Colon (tissue), 2 donors: Measurements from ENCODE around the gene ATF5.
"Not testable (repeated sequence)": the region's sequence is repeated elsewhere in the genome, so short reads cannot be mapped to it uniquely, and the experiment has no call there.

ENCODE experiments used
- FAIRE-seq: peaks from 2 replicates; lab custom pipeline; 2012; peaks lifted over from hg19 to GRCh38; lab: Jason Lieb, UNC
- donor health status: control.
- donor health status: control.

The ATF5 gene

DNA sequence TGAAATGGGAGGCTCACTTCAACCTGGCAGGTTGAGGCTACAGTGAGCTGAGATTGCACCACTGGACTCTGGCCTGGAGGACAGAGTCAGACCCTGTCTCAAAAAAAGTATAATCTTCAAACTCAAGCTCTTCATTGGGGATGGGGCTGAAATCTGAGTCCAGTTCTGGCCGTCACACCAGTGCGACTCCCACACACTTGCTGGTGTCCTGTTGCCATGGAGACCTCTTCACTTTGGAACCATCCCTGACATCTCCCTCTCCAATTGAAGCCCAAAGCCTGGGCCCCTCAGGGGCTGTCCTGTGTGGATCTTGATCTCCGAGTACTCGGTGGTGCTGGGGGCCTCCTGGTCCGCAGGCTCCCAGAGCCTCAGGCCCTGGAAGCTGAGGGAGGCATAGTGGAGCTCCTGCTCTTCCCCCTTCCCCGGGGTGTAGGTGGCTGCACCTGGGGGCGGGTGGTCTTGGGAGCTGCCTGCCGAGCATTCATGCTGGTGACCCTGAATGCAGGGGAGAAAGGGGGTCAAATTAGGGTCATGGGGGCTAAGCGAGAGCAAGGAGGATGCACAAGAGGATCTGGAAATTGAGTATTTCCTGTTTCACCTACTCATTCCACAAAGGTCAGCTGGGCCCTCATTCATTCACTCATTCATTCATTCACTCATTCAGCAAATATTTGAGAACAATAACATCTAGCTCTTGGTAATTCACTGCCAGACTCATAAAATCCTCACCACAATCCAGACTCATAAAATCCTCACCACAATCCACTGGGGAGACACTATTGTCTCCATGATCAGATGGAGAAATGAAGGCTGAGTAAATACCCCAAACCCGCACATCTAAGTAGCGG, 21.0 kb downstream of the ATF5 start:
- FAIRE-seq: no peak

DNA sequence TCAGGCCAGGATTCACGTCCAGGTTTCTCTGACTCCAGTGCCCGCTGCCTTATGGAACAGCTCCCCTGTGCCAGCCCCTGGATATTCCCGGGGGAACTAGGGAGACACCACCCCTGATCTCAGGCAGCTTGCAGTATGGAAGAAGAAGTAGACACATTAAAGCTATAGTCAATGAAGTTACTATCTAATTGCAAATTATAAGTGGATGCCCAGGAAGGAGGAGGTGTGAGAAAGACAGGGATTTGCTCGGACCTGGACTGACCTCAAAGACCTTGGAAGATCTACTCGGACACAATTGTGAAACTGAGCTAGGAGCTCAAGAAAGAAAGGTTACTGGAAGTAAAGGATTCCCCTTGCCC, 21.6 kb downstream of the ATF5 start:
- FAIRE-seq: no peak

DNA sequence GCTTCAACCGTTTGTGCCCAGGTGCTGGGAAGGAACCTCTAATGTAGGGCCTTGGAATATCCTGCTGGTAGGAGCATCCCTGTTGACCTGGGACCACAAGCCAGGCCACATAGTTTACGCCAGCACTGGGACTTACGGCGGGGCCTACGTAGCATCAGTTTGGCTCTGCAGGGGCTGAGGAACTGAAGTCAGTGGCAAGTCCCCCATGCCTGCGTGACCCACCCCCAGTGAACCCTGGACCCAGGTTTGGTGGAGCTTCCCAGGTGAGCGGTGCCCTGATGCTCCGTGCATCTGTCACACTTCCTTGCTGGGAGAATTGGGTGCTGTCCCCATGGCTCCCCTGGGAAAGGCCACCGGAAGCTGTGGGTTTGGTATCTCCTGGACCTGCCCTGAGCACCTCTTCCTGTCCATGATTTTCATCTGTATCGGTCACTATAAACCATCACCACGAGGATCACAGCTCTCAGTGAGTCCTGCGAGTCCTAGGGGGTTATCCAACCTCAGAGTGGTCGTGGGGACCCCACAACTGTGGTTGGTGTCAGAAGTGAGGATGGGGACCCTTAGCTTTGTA, 22.0 kb downstream of the ATF5 start:
- FAIRE-seq: no peak

DNA sequence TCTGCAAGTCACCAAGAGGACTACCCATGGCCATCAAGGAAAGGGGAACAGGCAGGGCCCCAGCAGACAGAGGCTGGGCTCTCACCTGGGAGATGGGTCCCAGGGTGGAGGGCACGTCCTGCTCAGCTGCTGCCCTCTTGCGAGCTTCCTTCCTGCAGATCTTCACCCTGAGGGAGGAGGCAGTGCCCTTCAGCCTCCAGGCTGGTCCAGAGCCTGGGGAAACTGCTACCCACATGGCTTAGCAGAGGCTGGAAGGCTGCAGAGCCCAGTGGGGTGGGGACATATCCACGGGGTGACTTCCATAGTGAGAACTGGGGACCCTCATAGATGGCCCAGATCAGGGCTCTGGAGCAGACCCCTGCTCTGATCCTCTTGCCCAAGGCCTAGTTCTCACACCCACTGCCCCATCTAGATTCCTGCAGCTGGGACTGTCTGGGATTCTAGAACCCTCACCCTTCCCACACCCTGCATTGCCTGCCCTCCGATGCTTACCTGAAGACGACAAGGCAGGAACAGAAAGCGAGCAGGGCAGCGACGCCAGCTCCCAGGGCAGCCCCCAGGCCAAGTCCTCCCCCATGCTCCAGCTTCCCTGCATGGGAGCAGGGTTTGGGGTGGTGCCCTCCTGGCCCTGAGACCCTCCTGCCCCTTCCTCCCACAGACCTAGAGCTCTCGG, 22.9 kb downstream of the ATF5 start:
- no peak for FAIRE-seq

DNA sequence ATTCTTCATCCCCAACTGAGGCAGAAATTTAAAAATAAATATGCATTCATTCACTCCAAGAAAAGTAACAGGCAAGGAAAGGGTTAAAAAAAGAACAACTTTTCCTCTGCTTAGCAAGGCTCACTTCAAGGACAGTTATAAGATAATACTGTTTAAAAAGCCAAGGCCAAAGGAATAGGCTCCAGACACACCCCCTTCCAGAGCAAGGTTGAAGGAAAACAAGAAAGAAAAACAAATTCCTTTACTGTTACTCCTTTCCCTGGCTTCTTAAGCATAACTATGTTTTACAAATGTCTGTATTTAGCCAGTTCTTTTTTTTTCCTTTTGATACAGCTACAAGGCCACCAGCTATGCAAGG, 23.5 kb downstream of the ATF5 start:
- no peak for FAIRE-seq

DNA sequence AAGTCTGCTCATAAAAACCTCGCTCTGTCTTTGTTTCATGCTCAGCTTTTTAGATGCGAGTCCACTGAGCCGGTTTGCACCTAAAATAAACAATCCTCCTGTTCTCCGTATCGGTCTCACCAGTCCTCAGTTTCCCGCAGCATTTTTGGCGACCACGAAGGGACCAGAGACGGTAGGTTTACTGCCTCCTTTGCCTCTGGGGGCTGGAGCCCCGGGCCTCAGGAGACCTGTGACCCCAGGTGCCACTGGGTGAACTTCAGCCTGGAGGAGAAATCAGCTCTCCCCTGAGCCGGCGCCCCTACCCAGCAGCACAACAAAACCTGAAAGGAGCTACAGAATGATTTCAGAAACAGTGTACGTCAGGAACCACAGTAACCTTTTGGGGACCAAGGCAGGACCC, 23.9 kb downstream of the ATF5 start:
- no peak for FAIRE-seq

DNA sequence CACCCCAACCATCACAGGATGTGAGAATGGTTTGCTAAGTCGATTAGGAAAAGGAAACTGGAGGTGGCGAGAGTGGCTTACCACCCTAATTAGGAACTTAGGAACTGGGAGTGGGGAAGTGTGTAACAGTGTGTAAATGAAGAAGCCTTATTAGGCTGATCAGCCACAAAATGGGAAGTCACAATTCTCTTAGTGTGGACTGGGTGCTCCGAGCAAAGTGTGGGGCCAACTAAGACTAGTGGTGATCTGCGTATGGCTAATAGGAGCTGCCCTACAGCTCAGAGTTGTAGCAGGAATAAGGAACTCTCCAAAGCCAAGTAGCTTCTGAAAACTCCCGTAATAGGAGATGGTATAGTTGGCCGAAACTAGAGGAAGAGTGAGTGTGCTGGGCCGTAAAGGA, 24.4 kb downstream of the ATF5 start:
- FAIRE-seq: no peak

DNA sequence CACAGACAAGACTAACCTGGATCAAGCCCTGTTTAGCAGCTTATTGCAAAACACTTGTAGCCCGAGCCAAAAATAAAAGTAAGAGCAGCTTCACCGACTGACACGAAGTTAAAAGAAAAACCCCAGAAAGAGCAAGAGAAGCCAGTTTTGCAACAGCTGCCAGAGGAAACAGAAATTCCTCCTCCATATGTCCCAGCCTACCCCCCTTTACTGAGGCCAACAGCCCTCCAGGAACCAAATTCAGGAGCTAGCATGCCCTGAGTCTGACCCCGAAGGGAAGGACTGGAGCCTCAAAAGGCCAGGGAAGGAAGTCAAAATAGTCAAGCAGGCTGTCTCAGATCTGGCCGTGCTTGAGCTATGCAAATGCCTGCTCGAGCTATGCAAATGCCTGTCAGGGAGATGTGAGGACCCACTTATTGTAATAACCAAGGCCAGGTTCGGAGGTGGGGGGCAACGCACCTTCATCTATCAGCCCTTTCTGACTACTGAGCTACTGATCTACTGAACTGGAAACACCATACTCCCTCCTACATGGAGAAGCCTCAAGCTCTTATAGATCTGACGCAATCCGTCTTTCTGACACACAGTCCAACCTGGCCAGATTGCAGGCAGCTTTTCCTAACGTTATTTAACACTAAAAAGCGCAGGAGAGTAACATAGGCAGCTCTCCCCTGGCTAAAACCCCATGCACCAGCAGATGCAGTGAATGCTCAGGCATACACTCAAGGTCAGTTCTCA, 25.3 kb downstream of the ATF5 start:
- FAIRE-seq: no peak

DNA sequence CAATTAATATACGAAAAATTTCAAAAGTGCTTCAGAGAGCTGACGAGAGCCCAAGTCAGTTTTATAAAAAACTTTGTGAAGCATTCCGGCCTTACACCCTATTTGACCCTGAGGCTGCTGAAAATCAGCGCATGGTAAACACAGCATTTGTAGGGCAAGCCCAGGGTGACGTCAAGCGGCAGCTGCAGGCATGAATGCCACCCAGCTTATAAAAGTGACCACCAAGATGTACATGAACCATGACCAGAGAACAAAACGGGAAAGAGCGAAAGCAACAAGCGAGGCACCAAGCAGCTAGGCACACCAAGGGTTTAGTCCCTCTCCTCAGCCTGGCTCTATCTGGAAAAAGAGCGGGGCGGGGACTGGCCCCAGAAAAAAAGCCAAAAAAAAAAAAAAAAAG, 25.9 kb downstream of the ATF5 start:
- no peak for FAIRE-seq

DNA sequence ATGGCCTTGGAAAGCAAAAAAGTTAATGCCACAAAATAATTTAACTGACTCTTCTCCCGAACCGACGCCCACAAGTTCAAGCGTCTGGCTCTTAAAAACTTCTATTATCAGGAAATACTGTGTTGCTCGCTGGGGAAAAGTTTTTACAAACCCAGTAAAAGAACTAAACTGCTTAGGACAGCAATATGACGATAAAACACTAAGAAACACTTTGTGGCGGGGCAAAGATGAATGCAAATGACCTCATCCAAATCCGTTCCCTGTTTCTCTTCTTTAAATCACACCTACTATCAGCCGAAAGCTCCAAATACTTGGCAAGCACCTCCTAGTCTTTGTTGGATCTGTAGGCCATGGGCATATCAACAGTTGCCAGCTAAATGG, 27.1 kb downstream of the ATF5 start:
- FAIRE-seq: no peak

DNA sequence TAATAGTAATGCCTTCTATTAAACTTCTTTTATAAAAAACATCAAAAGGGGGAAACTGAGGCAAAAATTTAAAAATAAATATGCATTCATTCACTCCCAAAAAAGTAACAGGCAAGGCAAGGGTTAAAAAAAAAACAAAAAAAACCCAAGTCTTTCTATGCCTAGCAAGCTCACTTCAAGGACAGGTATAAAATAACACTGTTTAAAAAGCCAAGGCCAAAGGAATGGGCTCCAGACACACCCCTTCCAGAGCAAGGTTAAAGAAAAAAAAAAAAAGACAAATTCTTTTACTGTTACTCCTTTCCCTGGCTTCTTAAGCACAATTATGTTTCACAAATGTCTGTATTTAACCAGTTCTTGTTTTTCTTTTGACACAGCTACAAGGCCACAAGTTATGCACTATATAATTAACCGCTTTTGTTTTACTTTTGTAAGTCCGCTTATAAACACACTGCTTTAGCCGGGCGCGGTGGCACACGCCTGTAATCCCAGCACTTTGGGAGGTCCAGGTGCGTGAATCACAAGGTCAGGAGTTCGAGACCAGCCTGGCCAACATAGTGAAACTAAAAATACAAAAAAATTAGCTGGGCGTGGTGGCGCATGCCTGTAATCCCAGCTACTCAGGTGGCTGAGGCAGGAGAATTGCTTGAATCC, 28.4 kb downstream of the ATF5 start:
- FAIRE-seq: no peak

DNA sequence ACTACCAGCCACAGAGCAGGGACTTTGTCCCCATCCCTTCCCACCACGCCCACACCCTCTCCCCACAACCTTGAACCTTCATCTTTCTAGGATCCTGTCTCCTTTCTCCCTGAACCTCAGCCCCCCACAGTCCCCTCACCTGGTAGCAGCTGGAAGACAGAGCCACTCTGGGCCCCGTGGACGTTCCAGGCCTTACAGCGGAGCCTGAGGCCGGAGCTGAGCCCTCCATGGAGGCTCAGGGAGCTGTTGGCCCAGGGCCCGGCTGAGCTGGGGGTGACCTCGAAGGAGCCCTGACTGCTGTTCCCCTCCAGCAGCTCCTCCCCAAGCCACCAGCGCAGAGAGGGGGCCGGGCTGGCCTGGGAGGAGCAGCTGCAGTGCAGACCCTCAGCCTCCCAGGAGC, 29.1 kb downstream of the ATF5 start:
- not testable (repeated sequence) for FAIRE-seq

DNA sequence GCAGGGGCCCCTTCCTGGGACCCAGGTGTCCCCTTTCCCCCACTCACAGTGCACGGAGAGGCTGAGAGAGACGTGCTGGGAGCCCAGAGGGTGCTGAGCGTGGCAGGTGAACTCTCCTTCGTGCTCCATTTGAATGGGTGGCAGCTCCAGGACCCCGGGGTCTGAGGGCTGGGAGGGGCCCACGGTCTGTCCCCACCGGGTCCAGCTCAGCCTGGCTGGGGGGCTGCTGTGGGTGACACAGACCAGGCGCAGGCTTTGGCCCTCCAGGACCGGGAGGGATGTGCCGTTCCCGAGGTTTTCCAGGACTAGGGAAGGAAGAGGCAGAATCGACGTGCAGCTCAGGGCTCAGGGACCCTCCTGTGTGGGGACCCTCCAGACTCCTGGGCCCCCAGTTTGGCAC, 29.6 kb downstream of the ATF5 start:
- FAIRE-seq: not testable (repeated sequence)

DNA sequence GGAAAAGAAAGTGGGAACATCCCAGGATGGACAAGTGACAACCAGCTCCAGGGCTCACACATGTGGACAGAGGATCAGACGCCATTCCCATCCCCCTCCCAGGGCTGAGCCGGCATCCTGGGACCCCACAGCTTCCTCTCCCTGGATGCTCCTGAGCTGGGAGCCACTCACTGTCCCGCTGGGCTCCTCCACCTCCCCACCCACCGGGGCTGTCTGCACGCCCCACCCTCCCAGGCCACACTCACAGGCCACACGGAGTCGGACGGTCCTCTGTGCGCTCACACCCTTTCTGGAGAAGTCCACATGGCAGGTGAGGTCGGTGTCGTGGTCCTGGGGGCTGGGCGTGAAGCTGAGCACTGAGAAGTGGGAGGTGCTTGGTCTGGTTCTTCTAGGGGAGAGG, 30.9 kb downstream of the ATF5 start:
- not testable (repeated sequence) for FAIRE-seq

DNA sequence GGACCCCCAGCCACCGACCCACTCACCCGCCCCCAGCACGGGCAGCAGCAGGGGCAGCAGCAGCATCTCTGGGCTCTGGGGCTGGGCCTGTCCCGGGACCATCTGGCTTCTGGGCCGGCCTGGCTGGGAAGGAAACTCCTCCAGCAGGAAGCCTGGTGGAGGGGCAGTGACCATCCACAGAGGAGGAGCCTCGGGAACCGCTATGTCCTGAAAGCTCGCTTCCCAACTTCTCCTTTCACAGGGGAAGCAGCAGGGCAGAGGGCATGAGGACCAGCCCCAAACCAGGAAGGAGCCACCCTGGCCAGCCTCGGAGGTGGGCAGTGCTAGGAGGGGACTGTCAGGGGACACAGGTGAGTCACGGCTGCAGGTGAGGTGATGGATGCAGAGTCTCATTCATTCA, 32.0 kb downstream of the ATF5 start, which contains the start of gene SIGLEC11:
SIGLEC11 (minus strand) TSS at position 193 of the 400 bp plus-strand sequence; CDS start at position 102, 91 bp downstream.
- not testable (repeated sequence) for FAIRE-seq

DNA sequence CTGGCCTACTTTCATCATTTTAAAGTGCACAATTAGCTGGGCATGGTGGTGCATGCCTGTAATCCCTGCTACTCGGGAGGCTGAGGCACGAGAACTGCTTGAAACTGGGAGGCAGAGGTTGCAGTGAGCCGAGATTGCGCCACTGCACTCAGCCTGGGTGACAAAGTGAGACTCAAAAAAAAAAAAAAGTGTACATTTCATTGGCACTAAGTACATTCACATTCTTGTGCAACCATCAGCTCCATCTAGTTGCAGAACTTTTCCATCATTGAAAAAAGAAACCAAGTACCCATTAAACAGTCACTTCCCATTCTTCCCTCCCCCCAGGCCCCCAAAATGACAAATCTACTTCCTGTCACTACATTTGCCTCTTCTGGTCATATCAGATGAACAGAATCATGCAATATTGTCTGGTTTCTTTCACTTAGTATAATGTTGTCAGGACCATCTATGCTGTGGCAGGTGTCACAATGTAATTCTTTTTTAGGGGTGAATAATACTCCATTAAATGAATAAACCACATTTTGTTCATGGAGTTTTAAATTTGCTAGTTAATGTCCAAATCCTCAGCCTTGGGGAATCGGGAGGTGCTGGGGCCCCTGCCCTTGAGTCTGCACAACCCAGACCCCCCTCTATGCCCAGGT, 39.4 kb downstream of the ATF5 start:
- no peak for FAIRE-seq

DNA sequence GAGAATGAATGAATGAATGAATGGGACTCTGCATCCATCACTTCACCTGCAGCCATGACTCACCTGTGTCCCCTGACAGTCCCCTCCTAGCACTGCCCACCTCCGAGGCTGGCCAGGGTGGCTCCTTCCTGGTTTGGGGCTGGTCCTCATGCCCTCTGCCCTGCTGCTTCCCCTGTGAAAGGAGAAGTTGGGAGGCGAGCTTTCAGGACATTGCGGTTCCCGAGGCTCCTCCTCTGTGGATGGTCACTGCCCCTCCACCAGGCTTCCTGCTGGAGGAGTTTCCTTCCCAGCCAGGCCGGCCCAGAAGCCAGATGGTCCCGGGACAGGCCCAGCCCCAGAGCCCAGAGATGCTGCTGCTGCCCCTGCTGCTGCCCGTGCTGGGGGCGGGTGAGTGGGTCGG, 40.4 kb downstream of the ATF5 start:
- FAIRE-seq: not testable (repeated sequence)

DNA sequence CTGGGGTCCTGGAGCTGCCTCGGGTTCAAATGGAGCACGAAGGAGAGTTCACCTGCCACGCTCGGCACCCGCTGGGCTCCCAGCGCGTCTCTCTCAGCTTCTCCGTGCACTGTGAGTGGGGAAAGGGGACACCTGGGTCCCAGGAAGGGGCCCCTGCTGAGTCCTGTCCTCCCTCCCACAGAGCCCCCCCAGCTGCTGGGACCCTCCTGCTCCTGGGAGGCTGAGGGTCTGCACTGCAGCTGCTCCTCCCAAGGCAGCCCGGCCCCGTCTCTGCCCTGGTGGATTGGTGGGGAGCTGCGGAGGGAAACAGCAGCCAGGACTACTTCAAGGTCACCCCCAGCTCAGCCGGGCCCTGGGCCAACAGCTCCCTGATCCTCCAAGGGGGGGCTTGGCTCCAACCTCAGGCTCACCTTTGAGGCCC, 43.0 kb downstream of the ATF5 start:
- FAIRE-seq: no peak

DNA sequence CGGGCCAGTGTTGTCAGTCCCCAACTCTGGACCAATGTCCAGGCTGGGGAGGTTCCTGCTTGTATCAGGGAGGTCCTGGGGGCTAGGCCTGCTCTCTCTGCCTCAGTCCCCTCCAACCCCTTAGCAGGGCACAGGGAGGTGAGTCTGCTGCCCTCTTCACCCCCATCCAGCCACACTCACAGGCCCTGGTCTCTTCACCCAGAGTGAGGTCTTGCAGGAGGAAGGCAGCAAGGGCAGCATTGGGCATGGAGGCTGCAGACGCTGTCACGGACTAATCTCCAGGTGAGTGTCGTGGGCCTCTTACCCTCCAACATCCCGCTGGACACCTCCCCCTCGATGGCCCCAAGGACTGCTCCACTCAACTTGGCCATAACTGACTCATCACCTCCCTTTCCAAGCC, 43.8 kb downstream of the ATF5 start:
- no peak for FAIRE-seq

DNA sequence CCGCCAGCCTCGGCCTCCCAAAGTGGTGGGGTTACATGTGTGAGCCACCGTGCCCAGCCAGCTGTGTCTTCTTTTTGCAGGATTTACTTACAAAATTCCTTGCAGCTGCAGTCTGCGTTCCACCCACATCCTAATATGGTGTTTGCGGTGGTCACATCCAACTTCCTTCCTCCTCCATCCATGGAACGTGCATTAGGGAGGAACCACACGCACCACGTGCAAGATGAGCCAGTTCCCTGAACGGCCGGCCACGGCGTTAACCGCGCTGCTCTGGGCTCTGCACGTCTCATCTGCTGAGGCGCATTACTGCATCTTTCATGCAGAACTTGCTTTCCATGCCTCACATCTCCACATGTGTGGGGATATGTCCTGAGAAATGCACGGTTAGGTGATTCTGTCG, 45.0 kb downstream of the ATF5 start:
- FAIRE-seq: no peak

DNA sequence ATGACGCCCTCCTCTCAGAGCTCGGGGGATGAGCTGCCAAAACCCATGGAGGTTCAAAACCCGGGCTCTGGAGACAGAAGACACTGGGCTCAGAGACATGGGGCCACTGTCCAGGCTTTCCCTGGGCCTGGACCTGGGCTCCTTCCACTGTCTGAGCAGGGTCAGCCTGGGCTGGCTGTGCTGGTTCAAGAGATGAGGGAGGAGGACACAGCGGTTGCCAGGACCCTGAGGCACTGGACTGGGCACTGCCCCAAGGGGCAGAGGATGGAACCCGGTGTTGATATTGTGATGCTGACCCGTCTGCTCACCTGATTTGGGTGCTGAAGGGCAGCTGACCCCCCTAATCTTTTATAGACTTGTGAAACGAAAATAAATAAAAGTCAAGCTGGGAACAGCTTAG, 46.0 kb downstream of the ATF5 start:
- no peak for FAIRE-seq

DNA sequence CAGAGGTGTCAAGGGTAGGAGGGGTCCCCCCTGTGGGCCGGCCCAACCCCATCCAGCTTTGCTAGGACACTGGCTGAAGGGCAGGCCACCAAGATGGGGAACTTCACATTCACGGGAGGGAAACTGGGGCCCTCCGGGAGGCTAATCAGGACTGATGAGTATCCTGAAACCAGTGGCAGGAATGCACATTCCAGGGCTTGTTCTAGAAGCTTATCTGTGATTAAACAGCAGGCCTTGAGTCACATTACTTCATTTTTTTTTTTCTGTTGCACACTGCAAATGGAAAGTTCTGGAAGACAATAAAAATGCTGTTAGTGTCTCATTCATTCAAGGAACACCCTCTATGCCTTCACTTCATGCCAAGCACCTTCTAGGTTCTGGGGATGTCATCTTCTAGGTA, 47.5 kb downstream of the ATF5 start:
- FAIRE-seq: no peak
